Measurements from ENCODE around the gene WDR88. TPM values are rescaled to one million over a fixed set of nuclear protein-coding genes. Genes with fewer than 3 reads are reported as not detected.
"Not testable (repeated sequence)": the region's sequence is repeated elsewhere in the genome, so short reads cannot be mapped to it uniquely, and the experiment has no call there.

WDR88 gene
- total RNA-seq, 4 donors from 2014 or later = not detected

- DNase-seq (ENCODE audit: low spot score in 2 of 2) = no peak
- intact Hi-C loops (cut with DNase I; ENCODE audit: low total_unique reads) = loop anchor here (10.0 kb wide), 1 partner anchor 546 kb away; no protein-coding TSS in a partner anchor
- no peak overlapping the region for H3K4me3 ChIP-seq (ENCODE audit: low read depth, poor library complexity, severe bottlenecking)
- TF ChIP-seq POLR2A (IDR thresholded peaks at IDR 0.05) (no peak), CTCF (IDR thresholded peaks at IDR 0.05) (no peak)
- 86 to 88% methylated on average over 22 to 24 of the region's 24 CpGs for WGBS, 2 donors
Observed at GRCh38 chr19:33208904-33209849, 77.3 kb downstream of the WDR88 start.

GRCh38 chr19:33209850-33210230 lies 77.9 kb downstream of the WDR88 start:
- H3K4me3 ChIP-seq (ENCODE audit: low read depth, poor library complexity, severe bottlenecking); DNase-seq (ENCODE audit: low spot score in 2 of 2): not testable (repeated sequence)
- intact Hi-C loops (cut with DNase I; ENCODE audit: low total_unique reads) = loop anchor here (10.0 kb wide), 1 partner anchor 545 kb away; no protein-coding TSS in a partner anchor
- WGBS, 2 donors = 95 to 96% methylated on average over 7 of the region's 7 CpGs

GRCh38 chr19:33210266-33210940 lies 78.5 kb downstream of the WDR88 start:
- TF ChIP-seq CTCF (IDR thresholded peaks at IDR 0.05) (no peak), POLR2A (IDR thresholded peaks at IDR 0.05) (no peak)
- no peak overlapping the region for H3K4me3 ChIP-seq (ENCODE audit: low read depth, poor library complexity, severe bottlenecking)
- no peak for DNase-seq (ENCODE audit: low spot score in 2 of 2)
- intact Hi-C loops (cut with DNase I; ENCODE audit: low total_unique reads) = no loop called here
- 89 to 90% methylated on average over 17 to 20 of the region's 22 CpGs for WGBS, 2 donors

- intact Hi-C loops (cut with DNase I; ENCODE audit: low total_unique reads) = no loop called here
- no peak for DNase-seq (ENCODE audit: low spot score in 2 of 2)
- H3K4me3 ChIP-seq (ENCODE audit: low read depth, poor library complexity, severe bottlenecking) = no peak overlapping the region
- WGBS, 2 donors = 69 to 76% methylated on average over 16 of the region's 17 CpGs
- TF ChIP-seq POLR2A (IDR thresholded peaks at IDR 0.05) (no peak), CTCF (IDR thresholded peaks at IDR 0.05) (no peak)
Observed at GRCh38 chr19:33211794-33212435, 80.0 kb downstream of the WDR88 start.

GRCh38 chr19:33212436-33213172 lies 80.7 kb downstream of the WDR88 start:
- H3K4me3 ChIP-seq (ENCODE audit: low read depth, poor library complexity, severe bottlenecking) = no peak overlapping the region
- no peak for DNase-seq (ENCODE audit: low spot score in 2 of 2)
- WGBS, 2 donors = 83 to 88% methylated on average over 19 to 30 of the region's 30 CpGs
- TF ChIP-seq POLR2A (IDR thresholded peaks at IDR 0.05) = no peak
- no peak for TF ChIP-seq CTCF (IDR thresholded peaks at IDR 0.05)
- intact Hi-C loops (cut with DNase I; ENCODE audit: low total_unique reads) = no loop called here
